Thyroid gland (tissue), 4 donors: ENCODE data around the gene GNA15. TPM values are rescaled to one million over a fixed set of nuclear protein-coding genes. Genes with fewer than 3 reads are reported as not detected.
"Not testable (repeated sequence)": the region's sequence is repeated elsewhere in the genome, so short reads cannot be mapped to it uniquely, and the experiment has no call there.

Source experiments
- DNase-seq, 2 donors: peaks; one replicate each; pipeline ENCODE4 v3.0.0-alpha.2; 2019
- H3K27ac ChIP-seq, 3 donors: fragments of 200-600 bp; sonication (generic); 1 replicate in 2 of 3; 2 replicates in 1 of 3; pipeline ENCODE4 v1.5.1; 2016 to 2019; ENCODE audit warnings: mild to moderate bottlenecking in 1 of 3, moderate library complexity in 1 of 3
- H3K27me3 ChIP-seq: fragments of 200-600 bp; sonication (generic); one replicate; pipeline ENCODE4 v1.5.1; 2019
- H3K36me3 ChIP-seq, 2 donors: fragments of 200-600 bp; sonication (generic); one replicate each; pipeline ENCODE4 v1.5.1; 2016 to 2019
- H3K4me1 ChIP-seq, 2 donors: fragments of 200-600 bp; sonication (generic); one replicate each; pipeline ENCODE4 v1.5.1; 2017 to 2019
- H3K4me3 ChIP-seq, 3 donors: fragments of 200-600 bp; sonication (generic); replicated peaks in 1 of 3; 1 replicate in 2 of 3; 2 replicates in 1 of 3; pipeline ENCODE4 v1.5.1; 2016; ENCODE audit warnings: mild to moderate bottlenecking in 1 of 3
- H3K9me3 ChIP-seq: fragments of 200-600 bp; sonication (generic); one replicate; pipeline ENCODE4 v1.5.1; 2017
- CTCF ChIP-seq, 6 experiments: fragments of 200-600 bp in 3 of 6; fragments of 450-650 bp in 3 of 6; sonication (generic) in 3 of 6; IDR thresholded peaks; one replicate each; pipeline ENCODE4 v1.5.1; 2016 to 2019; ENCODE audit warnings: antibody characterized with exemption in 6 of 6, mild to moderate bottlenecking in 2 of 6, inconsistent platforms in 1 of 6, moderate library complexity in 1 of 6
- POLR2A ChIP-seq, 2 donors: fragments of 450-650 bp; IDR thresholded peaks; one replicate each; pipeline ENCODE4 v1.6.1; 2017; ENCODE audit warnings: antibody characterized with exemption in 2 of 2, mild to moderate bottlenecking in 2 of 2, moderate library complexity in 1 of 2
- WGBS, 2 donors: methylation state at CpG; one replicate each; pipeline ENCODE4 v1.1.5; 2017; 5-methylcytosine and 5-hydroxymethylcytosine counted together
- intact Hi-C: fragments of 100-400 bp; cut with DNase I; formaldehyde crosslinking; loops from one replicate; pipeline ENCODE4 v1.15.1; 2023
- total RNA-seq, 4 donors: library from RNA; depleted of rRNA; stranded (reverse); fragments of >200 nt; gene quantifications; one replicate each; pipeline ENCODE4 v1.2.3, GENCODE V29; 2016

The GNA15 gene
- total RNA-seq, 4 donors from 2014 or later: 0.88 to 4.6 (median 2.1) TPM

GRCh38 chr19:3153286-3154230 is 17.7 kb downstream of the GNA15 start:
- 83 to 86% methylated on average over 3 of the region's 3 CpGs for WGBS, 2 donors
- TF ChIP-seq CTCF (IDR thresholded peaks at IDR 0.05) (no peak), POLR2A (IDR thresholded peaks at IDR 0.05) (no peak)
- Histone ChIP-seq H3K36me3 (no peaks in the 10 kb centered on the region), H3K27me3 (no peaks in the 10 kb centered on the region), H3K27ac (no peak overlapping the region), H3K4me3 (no peak overlapping the region), H3K9me3 (no peaks in the 10 kb centered on the region), H3K4me1 (no peaks in the 10 kb centered on the region)
- intact Hi-C loops: no loop called here
- no peak for DNase-seq

GRCh38 chr19:3154447-3154846 is 18.6 kb downstream of the GNA15 start:
- DNase-seq, H3K4me1 ChIP-seq, H3K36me3 ChIP-seq, H3K27me3 ChIP-seq, intact Hi-C loops, H3K9me3 ChIP-seq, H3K4me3 ChIP-seq: not testable (repeated sequence)
- peak overlapping the region in 1 of 3 donors; percentile 43 for H3K27ac ChIP-seq
- WGBS, 2 donors: 90 to 92% methylated on average over 3 of the region's 3 CpGs

GRCh38 chr19:3154957-3155736 is 19.3 kb downstream of the GNA15 start:
- 64 to 68% methylated on average over 21 of the region's 21 CpGs for WGBS, 2 donors
- H3K27me3 ChIP-seq: no peaks in the 10 kb centered on the region
- H3K27ac ChIP-seq: peak overlapping the region in 1 of 3 donors; percentile 43
- H3K4me3 ChIP-seq: no peak overlapping the region
- H3K36me3 ChIP-seq: no peaks in the 10 kb centered on the region
- peak; percentile 25 to 40 for DNase-seq
- H3K4me1 ChIP-seq: no peaks in the 10 kb centered on the region
- intact Hi-C loops: no loop called here
- TF ChIP-seq POLR2A (IDR thresholded peaks at IDR 0.05) (no peak), CTCF (IDR thresholded peaks at IDR 0.05) (no peak)
- H3K9me3 ChIP-seq: no peaks in the 10 kb centered on the region

GRCh38 chr19:3157096-3157845 is 21.4 kb downstream of the GNA15 start:
- Histone ChIP-seq H3K4me3 (no peak overlapping the region), H3K27ac (no peak overlapping the region), H3K9me3 (no peaks in the 10 kb centered on the region), H3K36me3 (no peaks in the 10 kb centered on the region), H3K4me1 (no peaks in the 10 kb centered on the region), H3K27me3 (no peaks in the 10 kb centered on the region)
- no peak for TF ChIP-seq POLR2A (IDR thresholded peaks at IDR 0.05)
- TF ChIP-seq CTCF (IDR thresholded peaks at IDR 0.05): no peak
- no peak for DNase-seq
- intact Hi-C loops: no loop called here
- WGBS, 2 donors: 76 to 82% methylated on average over 19 of the region's 23 CpGs

- intact Hi-C loops: no loop called here
- WGBS, 2 donors: 74 to 76% methylated on average over 8 of the region's 8 CpGs
- TF ChIP-seq POLR2A (IDR thresholded peaks at IDR 0.05) (no peak), CTCF (IDR thresholded peaks at IDR 0.05) (no peak)
- H3K36me3 ChIP-seq: no peaks in the 10 kb centered on the region
- no peaks in the 10 kb centered on the region for H3K9me3 ChIP-seq
- H3K4me1 ChIP-seq: peaks cover 0 to 11% of the 10 kb centered on the region in 2 donors
- no peak for DNase-seq
- H3K4me3 ChIP-seq: no peak overlapping the region
- no peak overlapping the region for H3K27ac ChIP-seq
- H3K27me3 ChIP-seq: no peaks in the 10 kb centered on the region
These were observed 23.7 kb downstream of the GNA15 start for GRCh38 chr19:3159565-3159964.
